Measurements from ENCODE around the gene PPP1R1A. TPM values are rescaled to one million over a fixed set of nuclear protein-coding genes. Genes with fewer than 3 reads are reported as not detected.

Gene PPP1R1A
- total RNA-seq, 2 donors from 2014 or later: 0.87 to 12.0 TPM

- H3K4me1 ChIP-seq (replicated peaks): no peaks in the 10 kb centered on the region
- no peak overlapping the region for H3K27ac ChIP-seq
- DNase-seq (ENCODE audit: low spot score): no peak
- no peaks in the 10 kb centered on the region for H3K36me3 ChIP-seq
- intact Hi-C loops (cut with DNase I): no loop called here
- no peaks in the 10 kb centered on the region for H3K27me3 ChIP-seq (replicated peaks; ENCODE audit: insufficient read depth)
- 52% methylated on average over 3 of the region's 3 CpGs for WGBS
- no peaks in the 10 kb centered on the region for H3K9me3 ChIP-seq
- no peak overlapping the region for H3K4me3 ChIP-seq
- TF ChIP-seq, protein P1, sequence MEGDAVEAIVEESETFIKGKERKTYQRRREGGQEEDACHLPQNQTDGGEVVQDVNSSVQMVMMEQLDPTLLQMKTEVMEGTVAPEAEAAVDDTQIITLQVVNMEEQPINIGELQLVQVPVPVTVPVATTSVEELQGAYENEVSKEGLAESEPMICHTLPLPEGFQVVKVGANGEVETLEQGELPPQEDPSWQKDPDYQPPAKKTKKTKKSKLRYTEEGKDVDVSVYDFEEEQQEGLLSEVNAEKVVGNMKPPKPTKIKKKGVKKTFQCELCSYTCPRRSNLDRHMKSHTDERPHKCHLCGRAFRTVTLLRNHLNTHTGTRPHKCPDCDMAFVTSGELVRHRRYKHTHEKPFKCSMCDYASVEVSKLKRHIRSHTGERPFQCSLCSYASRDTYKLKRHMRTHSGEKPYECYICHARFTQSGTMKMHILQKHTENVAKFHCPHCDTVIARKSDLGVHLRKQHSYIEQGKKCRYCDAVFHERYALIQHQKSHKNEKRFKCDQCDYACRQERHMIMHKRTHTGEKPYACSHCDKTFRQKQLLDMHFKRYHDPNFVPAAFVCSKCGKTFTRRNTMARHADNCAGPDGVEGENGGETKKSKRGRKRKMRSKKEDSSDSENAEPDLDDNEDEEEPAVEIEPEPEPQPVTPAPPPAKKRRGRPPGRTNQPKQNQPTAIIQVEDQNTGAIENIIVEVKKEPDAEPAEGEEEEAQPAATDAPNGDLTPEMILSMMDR (IDR thresholded peaks at IDR 0.05): no peak
- TF ChIP-seq POLR2A (IDR thresholded peaks at IDR 0.05) (no peak), POLR2AphosphoS5 (IDR thresholded peaks at IDR 0.05) (no peak)
These were observed 50.2 kb downstream of the PPP1R1A start for GRCh38 chr12:54538136-54538700.

GRCh38 chr12:54535474-54535873, 53.0 kb downstream of the PPP1R1A start:
- no peak for DNase-seq (ENCODE audit: low spot score)
- intact Hi-C loops (cut with DNase I): no loop called here
- H3K27ac ChIP-seq: no peak overlapping the region
- no peaks in the 10 kb centered on the region for H3K9me3 ChIP-seq
- H3K4me1 ChIP-seq (replicated peaks): no peaks in the 10 kb centered on the region
- H3K36me3 ChIP-seq: no peaks in the 10 kb centered on the region
- TF ChIP-seq, protein P1 (IDR thresholded peaks at IDR 0.05): no peak
- TF ChIP-seq POLR2AphosphoS5 (IDR thresholded peaks at IDR 0.05) (no peak), POLR2A (IDR thresholded peaks at IDR 0.05) (no peak)
- no peaks in the 10 kb centered on the region for H3K27me3 ChIP-seq (replicated peaks; ENCODE audit: insufficient read depth)
- H3K4me3 ChIP-seq: no peak overlapping the region

- no peaks in the 10 kb centered on the region for H3K27me3 ChIP-seq (replicated peaks; ENCODE audit: insufficient read depth)
- no peaks in the 10 kb centered on the region for H3K36me3 ChIP-seq
- no peak overlapping the region for H3K27ac ChIP-seq
- H3K9me3 ChIP-seq: no peaks in the 10 kb centered on the region
- no peak for DNase-seq (ENCODE audit: low spot score)
- 89% methylated on average over 4 of the region's 4 CpGs for WGBS
- no peak overlapping the region for H3K4me3 ChIP-seq
- intact Hi-C loops (cut with DNase I): no loop called here
- no peak for TF ChIP-seq POLR2AphosphoS5 (IDR thresholded peaks at IDR 0.05)
- TF ChIP-seq, protein P1 (IDR thresholded peaks at IDR 0.05): no peak
- TF ChIP-seq POLR2A (IDR thresholded peaks at IDR 0.05): no peak
- no peaks in the 10 kb centered on the region for H3K4me1 ChIP-seq (replicated peaks)
These were observed 58.9 kb downstream of the PPP1R1A start for GRCh38 chr12:54529581-54529980.

Other genes with a start within 250 kb of the PPP1R1A start
- under 1 TPM in 1 of 2 donors, not detected in 1; 0.97 TPM for gene GPR84, start 224.2 kb downstream of the PPP1R1A start, total RNA-seq
- gene ZNF385A, start 203.9 kb downstream of the PPP1R1A start, total RNA-seq: 10 to 100 TPM; 29.4 to 42.4 TPM
- gene ITGA5, start 169.4 kb downstream of the PPP1R1A start, total RNA-seq: 10 to 100 TPM; 44.2 to 99.4 TPM
- 10 to 100 TPM in 1 of 2 donors, not detected in 1; 50.7 TPM for gene GTSF1, start 115.1 kb downstream of the PPP1R1A start, total RNA-seq
- 10 to 100 TPM in 1 of 2 donors, 1 to 10 TPM in 1; 3.6 to 10.2 TPM for gene NCKAP1L, start 90.9 kb downstream of the PPP1R1A start, total RNA-seq
- 1 to 10 TPM in 1 of 2 donors, under 1 TPM in 1; 0.96 to 3.5 TPM for gene PDE1B, start 39.1 kb downstream of the PPP1R1A start, total RNA-seq
- gene LACRT, start 46.2 kb upstream of the PPP1R1A start, total RNA-seq: not detected
- gene DCD, start 59.7 kb upstream of the PPP1R1A start, total RNA-seq: 1 to 10 TPM in 1 of 2 donors, not detected in 1; 3.6 TPM

Data from prostate gland (tissue), 2 donors.